ENCODE results near the gene LRCH1. TPM values are rescaled to one million over a fixed set of nuclear protein-coding genes. Genes with fewer than 3 reads are reported as not detected.
"Not testable (repeated sequence)": the region's sequence is repeated elsewhere in the genome, so short reads cannot be mapped to it uniquely, and the experiment has no call there.

LRCH1 gene
- total RNA-seq, 2 experiments from 2014 or later: 15.5 to 17.1 TPM

DNA sequence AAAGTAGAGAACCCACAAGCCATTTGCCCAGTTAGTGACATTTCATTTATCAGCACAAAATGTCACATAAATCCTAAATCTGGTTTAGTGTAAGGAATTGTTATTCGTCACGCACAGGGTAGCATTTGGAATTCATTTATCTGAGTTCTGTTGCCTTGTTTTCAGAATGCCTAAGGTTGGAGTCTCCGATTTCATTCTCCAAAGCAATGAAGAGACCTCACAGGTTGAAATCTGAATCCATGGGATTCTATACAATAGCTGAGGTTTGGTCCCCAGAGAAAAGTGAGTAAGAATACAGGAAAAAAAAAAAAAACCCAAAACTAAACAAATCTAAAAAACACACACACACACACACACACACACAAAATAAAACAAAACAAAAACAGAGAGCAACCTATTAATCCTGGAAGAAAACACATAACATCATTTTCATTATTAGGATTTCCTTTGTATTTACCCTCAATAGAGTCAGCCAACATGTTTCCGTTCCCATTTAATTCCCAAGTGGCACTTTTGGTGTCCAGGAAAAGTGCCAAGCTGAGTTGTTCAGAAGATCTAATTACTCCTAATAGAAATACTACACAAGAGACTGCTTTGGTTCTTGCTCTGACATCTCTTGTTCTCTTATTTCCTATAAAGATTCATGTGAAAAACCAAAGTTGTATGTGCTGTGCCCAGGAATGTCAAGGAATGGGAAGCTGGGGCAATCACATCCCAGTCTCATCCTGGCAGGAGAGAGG lies 36.2 kb upstream of the LRCH1 start:
- TF ChIP-seq, protein P1, sequence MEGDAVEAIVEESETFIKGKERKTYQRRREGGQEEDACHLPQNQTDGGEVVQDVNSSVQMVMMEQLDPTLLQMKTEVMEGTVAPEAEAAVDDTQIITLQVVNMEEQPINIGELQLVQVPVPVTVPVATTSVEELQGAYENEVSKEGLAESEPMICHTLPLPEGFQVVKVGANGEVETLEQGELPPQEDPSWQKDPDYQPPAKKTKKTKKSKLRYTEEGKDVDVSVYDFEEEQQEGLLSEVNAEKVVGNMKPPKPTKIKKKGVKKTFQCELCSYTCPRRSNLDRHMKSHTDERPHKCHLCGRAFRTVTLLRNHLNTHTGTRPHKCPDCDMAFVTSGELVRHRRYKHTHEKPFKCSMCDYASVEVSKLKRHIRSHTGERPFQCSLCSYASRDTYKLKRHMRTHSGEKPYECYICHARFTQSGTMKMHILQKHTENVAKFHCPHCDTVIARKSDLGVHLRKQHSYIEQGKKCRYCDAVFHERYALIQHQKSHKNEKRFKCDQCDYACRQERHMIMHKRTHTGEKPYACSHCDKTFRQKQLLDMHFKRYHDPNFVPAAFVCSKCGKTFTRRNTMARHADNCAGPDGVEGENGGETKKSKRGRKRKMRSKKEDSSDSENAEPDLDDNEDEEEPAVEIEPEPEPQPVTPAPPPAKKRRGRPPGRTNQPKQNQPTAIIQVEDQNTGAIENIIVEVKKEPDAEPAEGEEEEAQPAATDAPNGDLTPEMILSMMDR (IDR thresholded peaks at IDR 0.05): no peak
- ChIA-PET POLR2A (no interaction called here), CTCF (interaction anchor here (1.1 kb wide), 1 partner anchor 34 kb away, joined by 4 read pairs; no protein-coding TSS in a partner anchor)
- ATAC-seq (no peak), DNase-seq (no peak)
- no peak overlapping the region for H3K4me3 Mint-ChIP-seq
- H3K27me3 Mint-ChIP-seq: peaks cover 3% of the 10 kb centered on the region
- intact Hi-C loops (cut with micrococcal nuclease): no loop called here
- no peak overlapping the region for H3K27ac Mint-ChIP-seq
- no peaks in the 10 kb centered on the region for H3K9me3 Mint-ChIP-seq
- H3K36me3 Mint-ChIP-seq (ENCODE audit: low read depth): no peaks in the 10 kb centered on the region
- no peaks in the 10 kb centered on the region for H3K4me1 Mint-ChIP-seq (ENCODE audit: low read depth)

DNA sequence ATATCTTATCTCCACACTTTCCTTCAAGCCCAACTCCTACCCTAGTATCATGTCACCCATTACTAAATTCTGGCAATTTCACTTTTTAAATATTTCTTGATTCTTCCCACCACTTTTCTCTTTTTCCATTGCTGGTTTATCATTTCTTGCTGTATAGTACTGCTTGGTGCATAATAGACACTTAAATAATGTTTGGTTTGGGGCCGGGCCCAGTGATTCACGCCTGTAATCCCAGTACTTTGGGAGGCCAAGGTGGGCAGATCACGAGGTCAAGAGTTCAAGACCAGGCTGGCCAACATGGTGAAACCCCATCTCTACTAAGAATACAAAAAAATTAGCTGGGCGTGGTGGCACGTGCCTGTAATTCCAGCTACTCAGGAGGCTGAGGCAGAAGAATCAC lies 35.2 kb upstream of the LRCH1 start:
- POLR2A ChIA-PET; H3K9me3 Mint-ChIP-seq; H3K4me3 Mint-ChIP-seq; H3K4me1 Mint-ChIP-seq (ENCODE audit: low read depth); ATAC-seq; H3K27ac Mint-ChIP-seq; DNase-seq; intact Hi-C loops (cut with micrococcal nuclease); H3K36me3 Mint-ChIP-seq (ENCODE audit: low read depth); H3K27me3 Mint-ChIP-seq: not testable (repeated sequence)
- CTCF ChIA-PET: interaction anchor here (1.1 kb wide), 1 partner anchor 33 kb away, joined by 4 read pairs; no protein-coding TSS in a partner anchor

DNA sequence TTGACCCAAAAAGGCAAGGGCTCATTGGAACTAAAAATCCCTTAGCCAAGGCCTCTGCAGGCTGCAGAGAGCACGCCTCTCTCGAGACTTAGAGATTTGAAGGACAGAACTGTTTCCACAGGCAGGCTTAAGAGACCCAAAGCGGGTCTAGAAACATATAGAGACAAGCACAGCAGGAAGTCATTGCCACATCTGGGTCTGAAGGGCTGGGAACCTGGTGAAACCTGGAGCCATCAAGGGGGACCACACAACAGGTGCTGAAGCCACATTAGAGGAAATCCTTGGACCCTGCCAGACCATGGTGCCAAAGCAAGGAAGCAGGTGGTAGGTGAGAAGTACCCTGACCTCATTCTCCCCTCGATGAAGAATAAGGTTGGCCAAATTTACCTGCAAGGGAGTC lies 33.8 kb upstream of the LRCH1 start:
- intact Hi-C loops (cut with micrococcal nuclease): no loop called here

DNA sequence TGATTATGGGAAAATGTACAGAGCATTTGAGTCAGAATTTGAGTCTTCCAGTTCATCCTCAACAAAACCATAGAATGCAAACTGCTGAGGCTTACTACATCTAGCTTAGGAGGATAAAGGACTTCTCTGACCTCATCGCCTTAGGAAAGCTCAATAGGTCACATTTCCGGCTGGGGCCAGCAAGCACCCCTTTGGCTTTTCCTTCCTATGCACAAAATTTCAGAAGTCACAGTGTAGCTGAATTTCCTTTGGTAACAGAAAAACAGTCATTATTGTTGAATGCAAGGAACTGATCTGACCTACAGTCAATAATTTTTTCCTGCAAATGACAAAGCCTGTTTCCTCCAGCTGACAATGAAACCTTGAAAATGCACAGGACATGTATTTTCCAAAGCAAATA lies 32.8 kb upstream of the LRCH1 start:
- no peak for ATAC-seq
- ChIA-PET POLR2A (interaction anchor here (1.5 kb wide), 1 partner anchor 40 kb away, joined by 3 read pairs; no protein-coding TSS in a partner anchor), CTCF (interaction anchor here (1.6 kb wide), 1 partner anchor 201 kb away, joined by 3 read pairs; no protein-coding TSS in a partner anchor)
- Mint-ChIP-seq H3K27me3 (peaks cover 5% of the 10 kb centered on the region), H3K27ac (no peak overlapping the region), H3K4me3 (no peak overlapping the region), H3K9me3 (no peaks in the 10 kb centered on the region), H3K36me3 (ENCODE audit: low read depth) (no peaks in the 10 kb centered on the region), H3K4me1 (ENCODE audit: low read depth) (no peaks in the 10 kb centered on the region)
- TF ChIP-seq, protein P1 (IDR thresholded peaks at IDR 0.05): no peak
- intact Hi-C loops (cut with micrococcal nuclease): no loop called here
- DNase-seq: no peak

More for the DNA sequence above, 33.8 kb upstream of the LRCH1 start:
- H3K4me1 Mint-ChIP-seq (ENCODE audit: low read depth): no peaks in the 10 kb centered on the region
- DNase-seq: no peak
- H3K36me3 Mint-ChIP-seq (ENCODE audit: low read depth): no peaks in the 10 kb centered on the region
- CTCF ChIA-PET: no interaction called here
- TF ChIP-seq, protein P1 (IDR thresholded peaks at IDR 0.05): no peak
- POLR2A ChIA-PET: no interaction called here
- H3K27me3 Mint-ChIP-seq: peaks cover 5% of the 10 kb centered on the region
- ATAC-seq: no peak
- no peaks in the 10 kb centered on the region for H3K9me3 Mint-ChIP-seq
- no peak overlapping the region for H3K4me3 Mint-ChIP-seq
- H3K27ac Mint-ChIP-seq: no peak overlapping the region

DNA sequence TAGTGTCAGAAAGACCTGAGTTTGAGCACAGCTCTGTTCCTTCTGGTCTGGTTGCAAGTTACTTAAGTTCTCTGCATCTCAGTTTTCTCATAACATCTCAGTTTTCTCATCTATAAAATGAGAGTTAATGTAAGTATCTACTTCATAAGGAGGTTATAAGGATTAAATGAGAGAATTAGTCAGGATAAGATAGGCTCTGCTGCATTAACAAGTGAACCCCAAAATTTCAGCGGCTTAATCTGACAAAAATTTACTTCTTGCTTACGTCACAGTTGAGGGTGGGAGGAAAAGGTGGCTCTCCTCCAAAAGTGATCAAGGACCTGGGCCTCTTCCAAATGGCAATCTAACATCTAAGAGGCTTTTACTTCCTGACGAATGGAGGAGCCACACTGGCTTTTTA lies 31.5 kb upstream of the LRCH1 start:
- TF ChIP-seq, protein P1 (IDR thresholded peaks at IDR 0.05): no peak
- Mint-ChIP-seq H3K27me3 (peaks cover 7% of the 10 kb centered on the region), H3K36me3 (ENCODE audit: low read depth) (no peaks in the 10 kb centered on the region), H3K9me3 (no peaks in the 10 kb centered on the region), H3K4me3 (no peak overlapping the region), H3K27ac (no peak overlapping the region), H3K4me1 (ENCODE audit: low read depth) (no peaks in the 10 kb centered on the region)
- DNase-seq: no peak
- ATAC-seq: no peak
- CTCF ChIA-PET: interaction anchor here (1.6 kb wide), 1 partner anchor 199 kb away, joined by 3 read pairs; no protein-coding TSS in a partner anchor
- intact Hi-C loops (cut with micrococcal nuclease): no loop called here
- POLR2A ChIA-PET: no interaction called here

All from activated CD8-positive, alpha-beta T cell treated with anti-CD3 and anti-CD28 coated beads for 36 hours (primary cell).